Measurements from ENCODE around the gene KCNQ2.

The KCNQ2 gene

GRCh38 chr20:63500902-63501817 lies 28.7 kb upstream of the KCNQ2 start:
- no peak overlapping the region for H3K9ac ChIP-seq (ENCODE audit: low read length)
- no peak overlapping the region for H3K27ac ChIP-seq (ENCODE audit: low read depth, low read length)
- no peaks in the 10 kb centered on the region for H3K27me3 ChIP-seq (ENCODE audit: low read length)

GRCh38 chr20:63500151-63500901 lies 27.9 kb upstream of the KCNQ2 start:
- Histone ChIP-seq H3K9me2 (replicated peaks; ENCODE audit: insufficient read depth, low read length) (no peaks in the 10 kb centered on the region), H3K27me3 (ENCODE audit: low read length) (no peaks in the 10 kb centered on the region), H3K79me2 (ENCODE audit: insufficient read depth, low read length) (no peaks in the 10 kb centered on the region), H3F3A (ENCODE audit: insufficient read depth) (no peaks in the 10 kb centered on the region), H3K27ac (ENCODE audit: low read depth, low read length) (no peak overlapping the region), H3K9ac (ENCODE audit: low read length) (no peak overlapping the region), H3K36me3 (ENCODE audit: low read length) (no peaks in the 10 kb centered on the region), H3K4me3 (ENCODE audit: insufficient read depth, low read length, poor library complexity, severe bottlenecking) (no peak overlapping the region), H3K4me2 (ENCODE audit: low read depth, low read length, poor library complexity, severe bottlenecking) (no peak overlapping the region), H4K20me1 (ENCODE audit: low read depth, low read length) (no peaks in the 10 kb centered on the region), H2AFZ (ENCODE audit: low read depth, low read length, severe bottlenecking) (no peak overlapping the region), H3K9me3 (ENCODE audit: insufficient read depth, low read length) (no peaks in the 10 kb centered on the region)
- TF ChIP-seq EZH2phosphoT487 (conservative IDR thresholded peaks at IDR 0.05; ENCODE audit: low read length) (no peak), CTCF (IDR thresholded peaks at IDR 0.05; ENCODE audit: insufficient read depth, low read length, poor library complexity, severe bottlenecking) (no peak)

More at GRCh38 chr20:63500902-63501817, 28.7 kb upstream of the KCNQ2 start:
- Histone ChIP-seq H3K9me2 (replicated peaks; ENCODE audit: insufficient read depth, low read length) (no peaks in the 10 kb centered on the region), H3K36me3 (ENCODE audit: low read length) (no peaks in the 10 kb centered on the region), H3K79me2 (ENCODE audit: insufficient read depth, low read length) (no peaks in the 10 kb centered on the region), H3K4me3 (ENCODE audit: insufficient read depth, low read length, poor library complexity, severe bottlenecking) (no peak overlapping the region), H4K20me1 (ENCODE audit: low read depth, low read length) (no peaks in the 10 kb centered on the region), H2AFZ (ENCODE audit: low read depth, low read length, severe bottlenecking) (no peak overlapping the region), H3K4me2 (ENCODE audit: low read depth, low read length, poor library complexity, severe bottlenecking) (no peak overlapping the region), H3K9me3 (ENCODE audit: insufficient read depth, low read length) (no peaks in the 10 kb centered on the region), H3F3A (ENCODE audit: insufficient read depth) (no peaks in the 10 kb centered on the region)
- no peak for TF ChIP-seq EZH2phosphoT487 (conservative IDR thresholded peaks at IDR 0.05; ENCODE audit: low read length)
- TF ChIP-seq CTCF (IDR thresholded peaks at IDR 0.05; ENCODE audit: insufficient read depth, low read length, poor library complexity, severe bottlenecking): no peak

- Histone ChIP-seq H3K4me3 (ENCODE audit: insufficient read depth, low read length, poor library complexity, severe bottlenecking) (no peak overlapping the region), H3K9ac (ENCODE audit: low read length) (no peak overlapping the region), H3K27ac (ENCODE audit: low read depth, low read length) (no peak overlapping the region), H3K79me2 (ENCODE audit: insufficient read depth, low read length) (no peaks in the 10 kb centered on the region), H3K36me3 (ENCODE audit: low read length) (no peaks in the 10 kb centered on the region), H3K9me2 (replicated peaks; ENCODE audit: insufficient read depth, low read length) (no peaks in the 10 kb centered on the region), H3K9me3 (ENCODE audit: insufficient read depth, low read length) (no peaks in the 10 kb centered on the region), H4K20me1 (ENCODE audit: low read depth, low read length) (no peaks in the 10 kb centered on the region), H3K27me3 (ENCODE audit: low read length) (no peaks in the 10 kb centered on the region), H3F3A (ENCODE audit: insufficient read depth) (no peaks in the 10 kb centered on the region), H3K4me2 (ENCODE audit: low read depth, low read length, poor library complexity, severe bottlenecking) (no peak overlapping the region), H2AFZ (ENCODE audit: low read depth, low read length, severe bottlenecking) (no peak overlapping the region)
- TF ChIP-seq EZH2phosphoT487 (conservative IDR thresholded peaks at IDR 0.05; ENCODE audit: low read length) (no peak), CTCF (IDR thresholded peaks at IDR 0.05; ENCODE audit: insufficient read depth, low read length, poor library complexity, severe bottlenecking) (no peak)
Observed at GRCh38 chr20:63499338-63499969, 27.0 kb upstream of the KCNQ2 start.

Measured in SU-DHL-6 (cell line).